T-helper 17 cell (primary cell): Measurements from ENCODE around the gene ACTR5. TPM values are rescaled to one million over a fixed set of nuclear protein-coding genes. Genes with fewer than 3 reads are reported as not detected.

ENCODE experiments used
- ATAC-seq: fragments of 150-1000 bp; cut with Tn5 transposase; 2 replicates; pipeline ENCODE4 v1.10.0; 2021; ENCODE audit warnings: mild to moderate bottlenecking, moderate library complexity
- DNase-seq, 3 donors: peaks; one replicate each; pipeline versions ENCODE4 v3.0.0 to v3.0.0-alpha.2; 2020 to 2021
- H3K9me3 ChIP-seq: one replicate; pipeline ENCODE4 v1.7.0; 2013; ENCODE audit warnings: low read length, mild to moderate bottlenecking; ENCODE audit not compliant: control insufficient read depth, poor library complexity, severe bottlenecking
- H3K27ac Mint-ChIP-seq: one replicate; pipeline ENCODE4 v1.8.0; 2022; ENCODE audit warnings: mild to moderate bottlenecking, moderate library complexity, mixed read lengths
- H3K27me3 Mint-ChIP-seq: one replicate; pipeline ENCODE4 v1.8.0; 2022; ENCODE audit warnings: mixed read lengths
- H3K36me3 Mint-ChIP-seq: one replicate; pipeline ENCODE4 v1.8.0; 2022; ENCODE audit warnings: low read depth, mixed read lengths
- H3K4me1 Mint-ChIP-seq: one replicate; pipeline ENCODE4 v1.8.0; 2022; ENCODE audit warnings: mild to moderate bottlenecking, mixed read lengths
- H3K4me3 Mint-ChIP-seq: one replicate; pipeline ENCODE4 v1.8.0; 2022; ENCODE audit warnings: mild to moderate bottlenecking, moderate library complexity, mixed read lengths
- total RNA-seq, 4 donors: library from RNA in 2 of 4; stranded (reverse) in 2 of 4; gene quantifications; one replicate each; pipeline ENCODE4 v1.2.3 and lab custom pipeline; 2022 to 2026

The ACTR5 gene
- total RNA-seq, 2 donors from 2014 or later = 12.2 to 14.6 TPM

DNA sequence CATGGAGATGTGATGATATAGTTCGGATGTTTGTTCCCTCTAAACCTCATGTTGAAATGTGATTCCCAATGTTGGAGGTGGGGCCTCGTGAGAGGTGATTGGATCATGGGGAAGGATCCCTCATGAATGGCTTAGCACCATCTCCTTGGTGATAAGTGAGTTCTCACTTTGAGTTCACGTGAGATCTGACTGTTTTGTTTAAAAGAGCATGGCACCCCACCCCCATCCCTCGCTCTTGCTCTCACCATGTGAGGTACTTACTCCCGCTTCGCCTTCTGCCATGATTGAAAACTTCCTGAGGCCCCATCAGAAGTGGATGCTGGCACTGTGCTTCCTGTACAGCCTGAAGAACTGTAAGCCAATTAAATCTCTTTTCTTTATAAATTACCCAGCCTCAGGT, 13.1 kb upstream of the ACTR5 start:
- peaks cover 10% of the 10 kb centered on the region for H3K36me3 Mint-ChIP-seq
- no peak overlapping the region for H3K27ac Mint-ChIP-seq
- H3K4me1 Mint-ChIP-seq = peaks cover 13% of the 10 kb centered on the region

DNA sequence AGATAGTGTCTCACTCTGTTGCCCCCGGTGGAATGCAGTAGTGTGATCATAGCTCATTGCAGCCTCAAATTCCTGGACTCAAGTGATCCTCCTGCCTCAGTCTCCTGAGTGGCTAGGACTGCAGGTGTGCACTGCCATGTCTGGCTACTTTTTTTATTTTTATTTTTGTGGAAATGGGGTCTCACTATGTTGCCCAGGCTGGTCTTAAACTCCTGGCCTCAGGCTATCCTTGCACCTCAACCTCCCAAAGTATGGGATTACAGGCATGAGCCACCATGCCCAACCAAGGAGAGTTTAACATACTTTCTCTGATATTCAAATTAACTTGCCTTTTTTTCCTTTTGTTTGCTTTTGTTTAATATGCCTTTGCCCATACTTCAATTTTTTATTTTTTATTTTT, 10.4 kb upstream of the ACTR5 start:
- no peak overlapping the region for H3K4me3 Mint-ChIP-seq
- no peaks in the 10 kb centered on the region for H3K9me3 ChIP-seq
- H3K4me1 Mint-ChIP-seq = peaks cover 5% of the 10 kb centered on the region
- peaks cover 10% of the 10 kb centered on the region for H3K36me3 Mint-ChIP-seq
- ATAC-seq (no peak), DNase-seq (no peak)
- peaks cover 89% of the 10 kb centered on the region for H3K27me3 Mint-ChIP-seq
- no peak overlapping the region for H3K27ac Mint-ChIP-seq

More for the DNA sequence above, 13.1 kb upstream of the ACTR5 start:
- no peak for DNase-seq
- no peaks in the 10 kb centered on the region for H3K9me3 ChIP-seq
- peaks cover 86% of the 10 kb centered on the region for H3K27me3 Mint-ChIP-seq
- no peak for ATAC-seq
- H3K4me3 Mint-ChIP-seq = no peak overlapping the region

DNA sequence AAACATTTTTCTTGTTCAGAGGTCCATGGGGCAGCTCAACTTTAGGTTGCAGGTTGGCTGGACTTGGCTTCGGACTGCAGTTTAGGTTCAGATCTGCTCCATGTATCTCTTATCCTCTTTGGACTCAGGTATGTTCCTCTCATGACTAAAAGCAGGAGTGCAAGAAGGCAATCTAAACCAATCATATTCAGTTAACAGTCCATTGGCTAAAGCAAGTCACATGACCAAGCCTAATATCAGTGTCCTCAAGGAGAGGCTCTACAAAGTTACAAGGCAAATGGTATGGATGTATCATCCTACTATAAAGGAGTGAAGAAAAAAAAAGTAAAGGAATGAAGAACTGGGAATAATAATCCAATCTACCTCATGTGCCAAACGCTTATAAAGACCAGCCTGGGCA, 2.5 kb upstream of the ACTR5 start:
- Mint-ChIP-seq H3K27ac (no peak overlapping the region), H3K4me3 (no peak overlapping the region), H3K36me3 (peaks cover 2% of the 10 kb centered on the region), H3K27me3 (peaks cover 27% of the 10 kb centered on the region), H3K4me1 (peaks cover 14% of the 10 kb centered on the region)
- DNase-seq (no peak), ATAC-seq (no peak)
- no peaks in the 10 kb centered on the region for H3K9me3 ChIP-seq

DNA sequence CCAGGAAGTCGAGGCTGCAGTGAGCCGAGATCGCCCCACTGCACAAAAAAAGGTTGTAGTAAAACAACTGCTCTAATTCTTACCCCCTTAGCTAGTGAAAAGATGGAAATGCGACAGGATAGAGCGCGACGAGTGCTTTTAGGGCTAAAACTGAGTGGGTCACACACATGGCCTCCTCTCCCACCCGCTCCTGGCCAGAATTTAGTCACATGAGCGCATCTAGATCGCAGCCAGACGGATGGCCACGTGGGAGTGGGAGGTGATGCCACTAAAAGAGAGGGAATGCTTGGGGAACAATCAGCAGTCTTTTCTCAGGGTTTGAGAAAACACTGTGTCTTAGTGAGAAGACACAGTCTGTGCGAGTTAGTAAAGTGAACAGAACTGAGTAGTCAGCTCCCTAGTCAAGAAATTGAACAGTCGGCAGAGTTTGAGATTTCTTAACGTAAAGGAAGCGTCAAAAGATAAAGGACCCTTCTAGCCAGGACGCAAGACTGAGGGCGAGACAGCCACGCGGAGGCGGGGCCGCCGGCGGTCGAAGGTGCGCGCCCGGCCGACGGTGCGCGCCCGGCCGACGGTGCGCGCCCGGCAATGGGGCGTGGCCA, 664 bp upstream of the ACTR5 start:
- Mint-ChIP-seq H3K27ac (peak overlapping the region; percentile 92), H3K36me3 (no peaks in the 10 kb centered on the region), H3K4me3 (peak overlapping the region; percentile 95), H3K4me1 (peaks cover 17% of the 10 kb centered on the region), H3K27me3 (peaks cover 8% of the 10 kb centered on the region)
- H3K9me3 ChIP-seq = no peaks in the 10 kb centered on the region
- DNase-seq = no peak
- no peak for ATAC-seq

DNA sequence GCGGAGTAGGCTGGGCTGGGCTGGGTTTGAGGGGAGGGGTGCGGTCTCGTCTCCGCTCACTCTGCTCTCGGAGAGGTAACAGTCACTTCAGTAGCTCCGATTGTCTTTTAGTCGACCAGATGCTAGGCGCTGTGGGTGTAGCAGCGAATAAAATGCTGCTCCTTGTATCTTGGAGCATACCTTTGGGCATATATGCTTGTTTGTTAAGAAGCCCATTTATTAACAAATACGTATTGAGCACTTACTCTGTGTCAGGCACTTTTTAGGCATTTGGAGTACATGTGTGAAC, 545 bp downstream of the ACTR5 start:
- ATAC-seq = peak; percentile 39
- DNase-seq = peak in 1 of 3 donors; percentile 20
- H3K9me3 ChIP-seq = no peaks in the 10 kb centered on the region
- Mint-ChIP-seq H3K4me1 (peaks cover 17% of the 10 kb centered on the region), H3K36me3 (peaks cover 2% of the 10 kb centered on the region), H3K27me3 (peaks cover under 1% of the 10 kb centered on the region), H3K27ac (peak overlapping the region; percentile 80), H3K4me3 (peak overlapping the region; percentile 95)

DNA sequence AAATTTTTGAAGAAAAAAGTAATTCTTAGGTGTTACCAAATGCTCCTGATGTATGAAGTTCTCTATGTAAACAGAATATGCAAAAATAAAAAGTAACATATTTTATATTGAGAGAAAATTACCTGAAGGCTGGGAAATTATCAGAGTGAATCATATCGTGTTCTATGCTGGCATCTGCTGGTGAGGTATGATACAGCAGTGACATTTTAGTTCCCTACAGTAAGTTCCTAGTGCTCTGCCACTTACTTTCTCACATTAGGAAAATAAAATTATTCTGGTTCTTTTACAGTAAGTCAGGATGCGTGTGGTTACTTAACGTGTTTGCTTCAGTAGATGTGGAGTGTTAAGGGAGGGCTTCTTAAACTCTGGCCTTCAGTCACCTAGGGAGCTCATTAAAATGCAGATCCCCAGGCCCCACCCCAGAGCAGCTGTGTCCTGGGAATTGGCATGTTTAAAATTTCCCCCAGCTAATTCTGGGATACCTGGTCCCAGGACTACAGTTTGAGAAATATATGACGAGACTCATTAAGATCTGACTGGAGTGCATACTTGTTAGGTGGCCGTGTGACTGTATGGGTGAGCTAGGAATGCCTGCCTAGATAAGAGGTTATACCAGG, 3.2 kb downstream of the ACTR5 start:
- Mint-ChIP-seq H3K27me3 (no peaks in the 10 kb centered on the region), H3K4me3 (no peak overlapping the region), H3K4me1 (peaks cover 22% of the 10 kb centered on the region), H3K36me3 (peaks cover 6% of the 10 kb centered on the region), H3K27ac (no peak overlapping the region)
- no peaks in the 10 kb centered on the region for H3K9me3 ChIP-seq
- ATAC-seq = no peak
- no peak for DNase-seq

DNA sequence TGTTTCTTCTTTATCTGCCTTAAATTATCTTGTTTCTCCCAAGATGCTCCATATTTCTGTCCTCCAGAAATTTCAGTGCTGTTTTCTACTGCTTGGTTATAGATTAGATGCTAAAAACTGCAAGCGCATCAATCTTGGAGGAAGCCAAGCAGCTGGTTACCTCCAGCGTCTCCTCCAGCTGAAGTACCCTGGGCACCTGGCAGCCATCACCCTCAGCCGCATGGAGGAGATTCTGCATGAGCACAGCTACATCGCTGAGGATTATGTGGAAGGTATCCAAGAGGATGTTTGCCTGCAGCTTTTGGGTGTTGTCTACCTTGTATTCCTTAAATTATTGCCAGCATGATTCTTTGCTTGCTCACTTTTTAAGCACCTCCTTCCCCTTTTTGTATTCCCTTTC, 3.8 kb downstream of the ACTR5 start:
- ATAC-seq (no peak), DNase-seq (no peak)
- peaks cover 7% of the 10 kb centered on the region for H3K36me3 Mint-ChIP-seq
- peaks cover 23% of the 10 kb centered on the region for H3K4me1 Mint-ChIP-seq
- no peaks in the 10 kb centered on the region for H3K27me3 Mint-ChIP-seq
- H3K9me3 ChIP-seq = no peaks in the 10 kb centered on the region
- no peak overlapping the region for H3K27ac Mint-ChIP-seq
- H3K4me3 Mint-ChIP-seq = no peak overlapping the region

DNA sequence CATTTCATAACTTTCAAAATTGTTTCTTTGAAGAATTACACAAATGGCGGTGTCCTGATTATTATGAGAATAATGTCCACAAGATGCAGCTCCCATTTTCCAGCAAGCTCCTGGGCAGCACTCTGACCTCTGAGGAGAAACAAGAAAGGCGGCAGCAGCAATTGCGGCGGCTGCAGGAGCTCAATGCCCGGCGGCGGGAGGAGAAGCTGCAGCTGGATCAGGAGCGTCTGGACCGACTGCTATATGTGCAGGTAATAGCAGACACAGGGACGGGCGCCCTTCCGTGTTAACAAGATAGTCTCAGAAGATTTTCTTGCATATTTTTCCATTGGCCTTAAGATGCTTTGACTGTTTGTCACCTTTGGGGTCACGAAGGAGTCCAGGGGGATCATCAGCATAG, 6.7 kb downstream of the ACTR5 start:
- H3K9me3 ChIP-seq = no peaks in the 10 kb centered on the region
- H3K36me3 Mint-ChIP-seq = peaks cover 8% of the 10 kb centered on the region
- H3K4me1 Mint-ChIP-seq = peaks cover 11% of the 10 kb centered on the region
- H3K4me3 Mint-ChIP-seq = no peak overlapping the region
- no peak overlapping the region for H3K27ac Mint-ChIP-seq
- no peak for ATAC-seq
- DNase-seq = no peak
- H3K27me3 Mint-ChIP-seq = no peaks in the 10 kb centered on the region

DNA sequence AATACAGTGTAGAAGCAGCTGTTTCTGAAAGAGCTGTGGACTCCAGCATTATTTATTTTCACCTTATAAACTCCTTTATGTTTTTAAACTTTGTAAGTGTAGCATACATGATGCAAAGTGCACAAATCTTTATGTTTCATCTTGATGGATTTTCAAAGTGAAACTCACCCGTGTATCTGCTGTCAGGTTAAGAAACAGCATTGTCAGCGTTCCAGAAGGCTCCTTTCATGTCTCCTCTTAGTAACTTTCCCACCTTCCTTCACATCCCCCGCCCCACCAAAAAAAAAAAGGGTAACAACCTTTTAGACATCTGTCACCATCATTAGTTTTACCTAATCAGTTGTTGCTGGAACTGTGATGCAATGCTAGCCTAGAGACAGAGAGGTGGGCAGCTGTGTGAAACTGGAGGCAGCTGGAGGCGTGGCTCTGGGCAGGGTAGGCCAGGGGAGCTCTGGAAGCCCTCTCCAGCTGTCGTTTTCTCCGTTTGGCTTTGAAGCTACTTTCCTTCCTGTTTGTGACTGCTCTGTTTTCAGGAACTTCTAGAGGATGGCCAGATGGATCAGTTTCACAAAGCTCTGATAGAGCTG, 7.2 kb downstream of the ACTR5 start:
- DNase-seq = no peak
- Mint-ChIP-seq H3K4me1 (peaks cover 14% of the 10 kb centered on the region), H3K27ac (no peak overlapping the region), H3K36me3 (peaks cover 12% of the 10 kb centered on the region), H3K4me3 (no peak overlapping the region), H3K27me3 (no peaks in the 10 kb centered on the region)
- no peak for ATAC-seq
- no peaks in the 10 kb centered on the region for H3K9me3 ChIP-seq

DNA sequence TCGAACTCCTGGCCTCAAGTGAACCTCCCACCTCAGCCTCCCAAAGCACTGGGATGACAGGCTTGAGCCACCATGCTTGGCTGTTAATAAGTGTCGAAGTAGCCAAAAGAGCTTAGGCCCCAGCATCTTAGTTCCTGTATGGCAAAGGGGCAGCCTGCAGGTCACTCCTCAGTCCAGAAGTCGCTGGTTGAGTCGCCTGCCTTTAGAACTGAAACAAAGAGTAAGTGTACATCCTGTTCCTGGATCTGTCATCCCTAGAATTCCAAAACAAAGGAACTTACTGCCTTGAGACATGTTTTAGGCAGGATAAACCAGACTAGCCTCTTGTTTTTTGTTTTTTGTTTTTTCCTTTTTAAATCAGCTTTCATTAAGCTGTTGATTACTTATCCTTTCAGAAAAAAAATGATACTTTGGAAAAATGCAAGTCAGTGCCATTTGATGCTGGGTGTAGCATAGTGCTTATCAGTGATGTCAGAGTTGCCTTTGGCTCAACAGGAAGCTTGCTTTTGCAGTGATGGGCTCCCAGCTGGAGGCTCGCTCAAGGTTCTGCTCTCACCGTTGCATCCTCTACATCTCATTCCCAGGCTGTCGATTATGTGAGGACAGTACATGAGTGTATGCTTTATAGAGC, 9.0 kb downstream of the ACTR5 start:
- H3K9me3 ChIP-seq = no peaks in the 10 kb centered on the region
- no peak overlapping the region for H3K27ac Mint-ChIP-seq
- H3K27me3 Mint-ChIP-seq = no peaks in the 10 kb centered on the region
- no peak for DNase-seq
- H3K4me3 Mint-ChIP-seq = no peak overlapping the region
- H3K4me1 Mint-ChIP-seq = peaks cover 14% of the 10 kb centered on the region
- H3K36me3 Mint-ChIP-seq = peaks cover 21% of the 10 kb centered on the region
- ATAC-seq = no peak

DNA sequence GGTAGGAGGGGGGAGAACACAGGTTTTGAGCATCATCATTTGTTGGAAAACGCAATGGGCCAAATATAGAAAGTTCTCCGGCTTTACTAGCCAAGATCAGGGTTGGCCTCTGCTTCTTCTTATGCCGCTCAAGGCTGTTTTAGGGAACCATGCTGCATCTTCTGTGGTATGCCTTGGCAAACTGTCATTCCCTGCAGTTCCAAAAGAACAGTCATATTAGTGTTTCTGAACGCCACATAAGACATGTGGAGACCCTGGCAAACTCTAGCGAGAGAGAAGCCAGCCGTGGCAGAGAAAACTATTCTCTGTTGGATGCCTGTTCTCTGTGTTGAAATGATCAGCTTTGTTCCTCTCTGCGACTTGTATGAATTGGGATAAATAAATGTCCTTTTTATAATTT, 10.8 kb downstream of the ACTR5 start:
- Mint-ChIP-seq H3K36me3 (peaks cover 27% of the 10 kb centered on the region), H3K27ac (no peak overlapping the region), H3K4me3 (no peak overlapping the region), H3K27me3 (no peaks in the 10 kb centered on the region), H3K4me1 (peaks cover 13% of the 10 kb centered on the region)
- ATAC-seq = no peak
- DNase-seq = no peak
- H3K9me3 ChIP-seq = no peaks in the 10 kb centered on the region

DNA sequence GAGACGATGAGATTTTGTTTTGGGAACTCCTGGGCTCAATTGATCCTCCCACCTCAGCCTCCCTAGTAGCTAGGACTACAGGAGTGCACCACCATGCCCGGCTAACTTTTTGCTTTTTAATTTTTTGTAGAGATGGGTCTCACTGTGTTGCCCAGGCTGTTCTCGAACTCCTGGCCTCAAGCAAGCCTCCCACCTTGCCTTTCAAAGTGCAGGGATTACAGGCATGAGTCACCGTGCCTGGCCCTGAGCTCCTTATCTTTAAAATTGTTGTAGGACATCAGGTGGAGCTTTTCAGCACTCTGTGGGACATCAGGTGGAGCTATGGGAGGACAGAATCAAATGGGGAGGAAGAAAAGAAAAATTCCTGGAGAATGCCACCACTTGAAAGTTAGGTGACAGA, 12.7 kb downstream of the ACTR5 start:
- Mint-ChIP-seq H3K27ac (no peak overlapping the region), H3K36me3 (peaks cover 24% of the 10 kb centered on the region), H3K4me1 (peaks cover 13% of the 10 kb centered on the region), H3K4me3 (no peak overlapping the region), H3K27me3 (no peaks in the 10 kb centered on the region)
- H3K9me3 ChIP-seq = no peaks in the 10 kb centered on the region
- DNase-seq (no peak), ATAC-seq (no peak)

DNA sequence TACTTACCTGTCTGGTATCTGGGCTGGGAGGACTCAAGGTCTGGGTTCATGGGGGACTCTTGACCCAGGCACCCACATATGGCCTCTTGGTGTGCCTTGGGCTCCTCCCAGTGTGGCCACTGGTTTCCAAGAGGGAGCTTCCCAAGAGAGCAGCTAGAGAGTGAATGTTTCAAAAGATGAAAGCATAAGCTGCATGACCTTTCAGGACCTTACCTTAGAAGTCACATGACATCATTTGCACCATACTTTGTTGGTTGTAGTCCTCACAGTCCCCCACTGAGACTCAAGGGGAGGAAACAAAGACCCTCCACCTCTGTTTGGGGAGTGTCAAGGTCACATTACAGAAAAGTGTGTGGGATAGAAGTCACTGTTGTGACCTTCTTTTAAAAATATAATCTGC, 13.9 kb downstream of the ACTR5 start:
- ATAC-seq = no peak
- no peaks in the 10 kb centered on the region for H3K27me3 Mint-ChIP-seq
- H3K27ac Mint-ChIP-seq = no peak overlapping the region
- no peak overlapping the region for H3K4me3 Mint-ChIP-seq
- H3K9me3 ChIP-seq = no peaks in the 10 kb centered on the region
- peaks cover 9% of the 10 kb centered on the region for H3K4me1 Mint-ChIP-seq
- peaks cover 22% of the 10 kb centered on the region for H3K36me3 Mint-ChIP-seq
- DNase-seq = no peak

DNA sequence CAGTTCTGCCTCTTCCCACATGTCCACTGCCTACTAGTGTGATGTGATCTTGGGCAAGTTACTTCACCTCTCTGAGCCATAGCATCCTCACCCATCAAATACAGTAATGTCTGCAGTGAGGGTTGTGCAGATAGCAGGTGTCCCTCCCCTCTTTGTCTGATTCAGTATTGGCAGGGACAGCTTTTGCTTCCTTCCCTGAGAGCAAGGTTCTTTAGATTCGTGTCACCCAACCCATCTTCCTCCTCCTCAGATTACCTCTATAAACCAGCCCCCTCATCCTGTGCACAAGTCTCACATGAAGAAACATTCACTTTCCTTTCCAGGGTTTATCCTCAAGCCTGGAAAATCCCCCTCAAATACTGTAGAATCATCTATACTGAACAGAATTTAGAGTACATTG, 15.4 kb downstream of the ACTR5 start:
- H3K27ac Mint-ChIP-seq = peak overlapping the region; percentile 37
- H3K4me1 Mint-ChIP-seq = peaks cover 9% of the 10 kb centered on the region
- no peak overlapping the region for H3K4me3 Mint-ChIP-seq
- ATAC-seq (no peak), DNase-seq (no peak)
- no peaks in the 10 kb centered on the region for H3K27me3 Mint-ChIP-seq
- no peaks in the 10 kb centered on the region for H3K9me3 ChIP-seq
- peaks cover 24% of the 10 kb centered on the region for H3K36me3 Mint-ChIP-seq
